GM12873 (cell line): ENCODE data around the gene HLF.

Experiments used
- TF ChIP-seq, protein P1 (sequence below): IDR thresholded peaks from 2 replicates; pipeline ENCODE4 v1.5.1; 2012; ENCODE audit warnings: low read depth, mild to moderate bottlenecking, moderate library complexity, low read length, control low read depth; ENCODE audit not compliant: insufficient read depth; ENCODE audit errors: missing control alignments

HLF gene

DNA sequence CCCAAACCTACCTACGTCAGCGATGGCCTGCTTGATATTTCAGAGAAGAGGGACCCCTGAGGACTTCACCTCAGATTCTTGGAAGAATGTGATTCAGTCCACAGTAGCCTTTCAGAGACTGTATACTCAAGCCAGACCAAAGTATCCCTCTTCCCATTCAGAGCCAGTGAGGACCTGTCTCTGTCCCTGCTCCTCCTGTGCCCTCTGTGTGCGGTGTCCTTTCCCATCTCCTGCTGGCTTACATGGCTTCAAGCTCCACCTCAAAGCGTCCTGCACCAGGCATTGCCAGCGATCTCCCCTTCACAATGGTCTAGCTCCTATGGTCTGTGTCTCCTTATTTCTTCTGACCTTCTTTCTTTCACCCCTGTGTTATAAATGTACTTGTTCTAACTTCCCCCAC is 39.5 kb upstream of the HLF start:
- TF ChIP-seq, protein P1, sequence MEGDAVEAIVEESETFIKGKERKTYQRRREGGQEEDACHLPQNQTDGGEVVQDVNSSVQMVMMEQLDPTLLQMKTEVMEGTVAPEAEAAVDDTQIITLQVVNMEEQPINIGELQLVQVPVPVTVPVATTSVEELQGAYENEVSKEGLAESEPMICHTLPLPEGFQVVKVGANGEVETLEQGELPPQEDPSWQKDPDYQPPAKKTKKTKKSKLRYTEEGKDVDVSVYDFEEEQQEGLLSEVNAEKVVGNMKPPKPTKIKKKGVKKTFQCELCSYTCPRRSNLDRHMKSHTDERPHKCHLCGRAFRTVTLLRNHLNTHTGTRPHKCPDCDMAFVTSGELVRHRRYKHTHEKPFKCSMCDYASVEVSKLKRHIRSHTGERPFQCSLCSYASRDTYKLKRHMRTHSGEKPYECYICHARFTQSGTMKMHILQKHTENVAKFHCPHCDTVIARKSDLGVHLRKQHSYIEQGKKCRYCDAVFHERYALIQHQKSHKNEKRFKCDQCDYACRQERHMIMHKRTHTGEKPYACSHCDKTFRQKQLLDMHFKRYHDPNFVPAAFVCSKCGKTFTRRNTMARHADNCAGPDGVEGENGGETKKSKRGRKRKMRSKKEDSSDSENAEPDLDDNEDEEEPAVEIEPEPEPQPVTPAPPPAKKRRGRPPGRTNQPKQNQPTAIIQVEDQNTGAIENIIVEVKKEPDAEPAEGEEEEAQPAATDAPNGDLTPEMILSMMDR = no peak

DNA sequence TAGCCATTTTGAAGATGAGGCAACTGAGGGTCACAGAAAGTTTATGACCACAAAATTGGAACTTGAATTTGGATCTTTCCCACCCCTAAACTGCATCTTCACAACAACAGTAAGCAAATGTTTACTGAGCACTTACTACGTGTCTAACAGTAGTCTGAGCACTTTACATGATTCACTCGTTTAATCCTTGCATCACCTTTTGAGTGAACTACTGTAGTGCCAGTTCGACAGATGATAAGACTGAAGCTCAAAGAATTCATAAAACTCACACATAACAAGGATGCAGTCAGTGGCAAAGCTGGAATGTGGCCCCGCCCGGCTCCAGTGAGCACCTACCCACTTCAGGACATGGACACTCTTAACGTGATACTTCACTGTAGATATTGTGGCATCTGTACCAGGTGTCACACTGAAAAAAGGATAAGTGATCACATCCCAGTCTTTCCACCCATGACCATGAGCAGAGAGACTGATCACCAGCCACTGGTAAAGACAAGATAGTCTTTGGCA is 36.0 kb upstream of the HLF start:
- TF ChIP-seq, protein P1 = no peak

DNA sequence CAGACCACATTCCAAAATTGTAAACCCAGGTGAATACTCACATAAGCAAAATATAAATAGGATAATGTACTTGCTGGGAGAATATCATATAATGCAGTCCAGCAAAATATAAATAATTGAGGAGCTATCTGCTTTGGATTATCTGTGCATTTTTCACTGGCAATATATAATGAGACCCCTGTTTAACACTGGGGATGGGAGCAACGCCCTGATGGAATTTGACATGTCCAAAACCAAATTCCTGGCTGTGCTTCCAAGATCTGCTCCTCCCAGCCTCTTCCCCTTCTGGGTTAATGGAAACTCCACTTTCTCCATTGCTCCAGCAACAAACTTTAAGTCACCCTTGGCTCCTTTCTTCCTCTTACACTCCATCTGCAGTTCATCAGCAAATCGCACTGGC is 35.5 kb upstream of the HLF start:
- TF ChIP-seq, protein P1 = no peak

DNA sequence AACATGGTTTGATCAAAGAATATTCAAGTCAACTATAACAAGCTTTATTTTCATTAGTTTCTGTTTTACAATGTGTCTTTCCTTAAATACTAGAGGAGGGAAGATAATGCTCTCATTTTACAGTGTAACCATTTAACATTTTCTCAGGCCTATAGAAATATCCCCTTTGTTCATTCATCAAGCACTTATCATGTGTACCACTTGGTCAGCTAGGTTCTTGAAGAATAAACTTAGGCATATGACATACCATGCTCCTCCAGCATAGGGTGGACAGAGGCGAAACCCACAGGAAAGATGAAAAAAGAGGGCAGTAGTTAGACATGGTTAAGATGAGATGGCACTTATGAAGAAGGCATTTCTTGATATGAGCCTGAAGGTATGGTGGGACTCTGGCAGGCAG is 34.0 kb upstream of the HLF start:
- TF ChIP-seq, protein P1 = no peak

DNA sequence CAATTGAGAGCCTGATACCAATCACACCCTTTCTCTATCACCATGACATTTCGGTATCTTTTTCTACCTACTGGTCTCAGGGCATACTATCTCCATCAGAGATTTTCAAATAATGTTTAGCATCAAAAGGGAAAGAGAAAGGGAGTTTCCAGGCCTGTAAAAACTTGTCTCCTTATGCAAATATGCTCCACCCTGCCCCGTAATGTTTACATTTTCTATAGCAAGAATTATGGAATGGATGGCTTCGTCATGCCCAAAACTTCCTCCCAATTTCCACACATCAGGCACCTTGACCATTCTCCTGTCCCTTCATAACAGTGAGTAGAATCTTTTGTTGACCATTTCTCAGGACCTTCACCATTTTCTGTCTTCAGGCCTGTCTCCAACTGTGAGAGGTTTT is 30.9 kb upstream of the HLF start:
- TF ChIP-seq, protein P1 = no peak

DNA sequence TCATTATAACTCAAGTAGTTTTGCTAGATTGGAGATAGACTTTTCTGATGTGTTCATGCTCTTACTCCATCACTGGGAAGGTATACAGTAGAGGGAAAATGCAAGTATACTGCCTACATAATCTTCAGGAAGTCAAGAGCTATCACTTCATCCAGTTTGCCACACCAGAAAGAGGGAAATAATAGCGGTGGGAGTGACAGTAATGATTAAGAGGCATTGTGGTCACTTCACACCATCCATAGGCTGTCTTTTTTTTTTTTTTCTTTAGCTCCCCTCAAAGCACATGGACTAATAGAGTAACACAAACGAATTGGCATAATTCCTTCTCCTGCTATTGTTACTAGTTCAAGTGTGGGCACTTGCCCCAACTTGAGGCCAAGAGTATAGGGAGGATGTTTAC is 28.4 kb upstream of the HLF start:
- TF ChIP-seq, protein P1 = no peak

DNA sequence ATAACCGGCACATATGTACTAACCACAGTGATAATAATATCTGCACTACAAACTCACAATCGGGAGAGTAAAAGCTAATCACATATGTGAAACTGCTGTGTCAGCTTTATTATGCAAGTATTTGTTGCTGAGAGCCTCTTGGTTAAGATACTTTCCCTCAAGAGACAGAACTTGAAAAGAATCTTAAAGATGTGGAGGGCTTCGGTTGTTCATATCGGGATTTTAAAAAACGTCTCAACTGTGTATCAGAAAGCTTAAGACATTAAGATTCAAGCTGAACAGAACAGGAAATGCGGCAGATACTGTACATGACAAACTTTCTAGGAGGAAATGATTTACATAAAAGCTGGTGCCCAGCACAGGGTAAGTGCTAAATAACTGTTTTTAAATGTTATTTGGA is 27.5 kb upstream of the HLF start:
- TF ChIP-seq, protein P1 = no peak
